Prostate gland (tissue), 2 donors: Measurements from ENCODE around the gene VDAC1. TPM values are rescaled to one million over a fixed set of nuclear protein-coding genes. Genes with fewer than 3 reads are reported as not detected.

Experiments
- DNase-seq: peaks from one replicate; pipeline ENCODE4 v3.0.0-alpha.2; 2019; ENCODE audit warnings: low spot score
- H3K27ac ChIP-seq, 2 donors: fragments of 200-600 bp; sonication (generic); 2 replicates each; pipeline ENCODE4 v1.5.1; 2017 to 2019
- H3K27me3 ChIP-seq: fragments of 200-600 bp; sonication (generic); replicated peaks from 2 replicates; pipeline ENCODE4 v1.5.1; 2019; ENCODE audit not compliant: insufficient read depth
- H3K36me3 ChIP-seq, 2 donors: fragments of 200-600 bp; sonication (generic); 1 replicate in 1 of 2; 2 replicates in 1 of 2; pipeline versions ENCODE4 v1.5.1 to v1.8.1; 2017 to 2019
- H3K4me1 ChIP-seq: fragments of 200-600 bp; sonication (generic); replicated peaks from 2 replicates; pipeline ENCODE4 v1.5.1; 2019
- H3K4me3 ChIP-seq, 2 donors: fragments of 200-600 bp; sonication (generic); 2 replicates each; pipeline ENCODE4 v1.5.1; 2017 to 2019
- H3K9me3 ChIP-seq: fragments of 200-600 bp; sonication (generic); 2 replicates; pipeline ENCODE4 v1.5.1; 2017
- CTCF ChIP-seq, 4 experiments: fragments of 200-600 bp in 2 of 4; fragments of 450-650 bp in 2 of 4; sonication (generic) in 2 of 4; IDR thresholded peaks; 1 replicate in 3 of 4; 2 replicates in 1 of 4; pipeline ENCODE4 v1.5.1; 2016 to 2019; ENCODE audit warnings: antibody characterized with exemption in 4 of 4, mild to moderate bottlenecking in 2 of 4, moderate library complexity in 2 of 4
- POLR2A ChIP-seq: fragments of 450-650 bp; IDR thresholded peaks from one replicate; pipeline ENCODE4 v1.6.1; 2016; ENCODE audit warnings: antibody characterized with exemption, mild to moderate bottlenecking
- POLR2AphosphoS5 ChIP-seq: sonication (generic); formaldehyde crosslinking; IDR thresholded peaks from one replicate; pipeline ENCODE4 v1.6.1; 2017; ENCODE audit warnings: antibody characterized with exemption
- WGBS: methylation state at CpG from one replicate; pipeline ENCODE4 v1.1.5; 2018; 5-methylcytosine and 5-hydroxymethylcytosine counted together
- intact Hi-C: fragments of 100-400 bp; cut with DNase I; formaldehyde crosslinking; loops from one replicate; pipeline ENCODE4 v1.14.2; 2022
- total RNA-seq, 2 donors: library from RNA; depleted of rRNA; stranded (reverse); fragments of >200 nt; gene quantifications; one replicate each; pipeline ENCODE4 v1.1.0, GENCODE V29; 2016

VDAC1 gene
- total RNA-seq, 2 donors from 2014 or later, result 142 to 143 TPM

- TF ChIP-seq POLR2AphosphoS5 (no peak), CTCF (IDR thresholded peaks at IDR 0.05) (no peak), POLR2A (no peak)
- H3K4me3 ChIP-seq, result no peak overlapping the region
- no peaks in the 10 kb centered on the region for H3K27me3 ChIP-seq
- no peak overlapping the region for H3K27ac ChIP-seq
- DNase-seq, result no peak
- H3K36me3 ChIP-seq, result no peaks in the 10 kb centered on the region
- 75% methylated on average over 2 of the region's 2 CpGs for WGBS
- intact Hi-C loops, result no loop called here
- no peaks in the 10 kb centered on the region for H3K4me1 ChIP-seq
- no peaks in the 10 kb centered on the region for H3K9me3 ChIP-seq
These were observed 20.0 kb upstream of the VDAC1 start for GRCh38 chr5:134024811-134025210.

- Histone ChIP-seq H3K36me3 (no peaks in the 10 kb centered on the region), H3K27me3 (no peaks in the 10 kb centered on the region), H3K9me3 (no peaks in the 10 kb centered on the region), H3K4me1 (no peaks in the 10 kb centered on the region), H3K27ac (no peak overlapping the region), H3K4me3 (no peak overlapping the region)
- WGBS, result 86% methylated on average over 4 of the region's 4 CpGs
- no peak for TF ChIP-seq POLR2A
- no peak for TF ChIP-seq CTCF (IDR thresholded peaks at IDR 0.05)
- no peak for TF ChIP-seq POLR2AphosphoS5
- DNase-seq, result no peak
- intact Hi-C loops, result no loop called here
These were observed 17.6 kb upstream of the VDAC1 start for GRCh38 chr5:134022333-134022732.

- Histone ChIP-seq H3K36me3 (no peaks in the 10 kb centered on the region), H3K4me1 (no peaks in the 10 kb centered on the region), H3K27ac (peak overlapping the region; percentile 80 to 87), H3K9me3 (no peaks in the 10 kb centered on the region), H3K27me3 (no peaks in the 10 kb centered on the region), H3K4me3 (no peak overlapping the region)
- intact Hi-C loops, result no loop called here
- WGBS, result 37% methylated on average over 4 of the region's 4 CpGs
- DNase-seq, result peak; percentile 70
- TF ChIP-seq POLR2AphosphoS5 (peak; percentile 25), CTCF (IDR thresholded peaks at IDR 0.05) (no peak)
These were observed 15.4 kb upstream of the VDAC1 start for GRCh38 chr5:134020188-134020587.

- Histone ChIP-seq H3K4me1 (no peaks in the 10 kb centered on the region), H3K27me3 (no peaks in the 10 kb centered on the region), H3K9me3 (no peaks in the 10 kb centered on the region), H3K4me3 (no peak overlapping the region), H3K27ac (peak overlapping the region; percentile 80 to 87), H3K36me3 (no peaks in the 10 kb centered on the region)
- intact Hi-C loops, result no loop called here
- TF ChIP-seq POLR2AphosphoS5 (no peak), POLR2A (no peak), CTCF (IDR thresholded peaks at IDR 0.05) (no peak)
- DNase-seq, result peak; percentile 52
- WGBS, result 46% methylated on average over 4 of the region's 4 CpGs
These were observed 14.9 kb upstream of the VDAC1 start for GRCh38 chr5:134019636-134020035.

- Histone ChIP-seq H3K36me3 (no peaks in the 10 kb centered on the region), H3K4me3 (no peak overlapping the region), H3K27me3 (no peaks in the 10 kb centered on the region), H3K9me3 (no peaks in the 10 kb centered on the region), H3K4me1 (no peaks in the 10 kb centered on the region), H3K27ac (peak overlapping the region; percentile 80 to 87)
- TF ChIP-seq CTCF (IDR thresholded peaks at IDR 0.05) (no peak), POLR2AphosphoS5 (no peak), POLR2A (no peak)
- 48% methylated on average over 5 of the region's 5 CpGs for WGBS
- no peak for DNase-seq
- intact Hi-C loops, result no loop called here
These were observed 14.2 kb upstream of the VDAC1 start for GRCh38 chr5:134018986-134019316.
